Activated T-helper 1 cell treated with anti-CD3 and anti-CD28 coated beads, Interleukin-12 subunit alpha, Interleukin-12 subunit beta, Interleukin-2, Interleukin-4 antibody, amounts not matched to agents 30 ng/mL and 10 ng/mL and 1 ng/mL, durations not matched to agents 14 hours and 24 hours and 36 hours (primary cell): ENCODE measurements around the gene SLC8A3. TPM values are rescaled to one million over a fixed set of nuclear protein-coding genes. Genes with fewer than 3 reads are reported as not detected.

Source experiments
- DNase-seq: peaks from one replicate; pipeline ENCODE4 v3.0.0; 2021; ENCODE audit warnings: low spot score
- H3K27ac Mint-ChIP-seq: one replicate; pipeline ENCODE4 v1.8.0; 2021; ENCODE audit warnings: mild to moderate bottlenecking, mixed read lengths
- H3K27me3 Mint-ChIP-seq: one replicate; pipeline ENCODE4 v1.8.0; 2022; ENCODE audit warnings: mild to moderate bottlenecking, moderate library complexity, mixed read lengths; ENCODE audit not compliant: insufficient read depth
- H3K36me3 Mint-ChIP-seq: one replicate; pipeline ENCODE4 v1.8.0; 2021; ENCODE audit warnings: low read depth, mixed read lengths
- H3K4me1 Mint-ChIP-seq: one replicate; pipeline ENCODE4 v1.8.0; 2021; ENCODE audit warnings: low read depth, mixed read lengths
- H3K4me3 Mint-ChIP-seq: one replicate; pipeline ENCODE4 v1.8.0; 2021; ENCODE audit warnings: mild to moderate bottlenecking, moderate library complexity, mixed read lengths
- H3K9me3 Mint-ChIP-seq: one replicate; pipeline ENCODE4 v1.8.0; 2021; ENCODE audit warnings: mixed read lengths
- intact Hi-C: fragments of 100-400 bp; cut with micrococcal nuclease; formaldehyde crosslinking; loops from one replicate; pipeline ENCODE4 v1.15.1; 2024
- total RNA-seq: library from RNA; stranded (reverse); gene quantifications from 2 replicates; pipeline ENCODE4 v1.2.3, GENCODE V29; 2022

The SLC8A3 gene
- total RNA-seq, 1 donor from 2014 or later: 0.21 TPM

DNA sequence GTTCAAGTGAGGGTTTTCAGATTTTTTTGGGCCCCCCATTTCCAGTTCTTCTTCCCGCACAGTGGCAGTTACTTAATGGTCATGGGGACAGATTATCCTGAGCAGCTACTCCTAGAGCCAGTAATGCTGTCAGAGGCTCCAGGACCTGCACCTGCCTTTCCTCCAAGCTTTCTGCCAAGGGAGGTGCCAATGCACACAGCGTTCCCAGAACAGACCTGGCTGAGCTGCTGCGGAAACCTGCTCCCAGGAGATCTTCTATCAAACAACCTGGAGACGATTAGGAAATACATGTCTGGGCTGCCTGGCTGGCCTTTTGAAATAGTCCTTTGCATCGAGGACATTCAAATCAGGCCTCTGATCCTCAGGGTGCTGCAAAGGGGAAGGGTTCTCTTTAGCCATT, 120.9 kb downstream of the SLC8A3 start:
- H3K4me1 Mint-ChIP-seq: no peaks in the 10 kb centered on the region
- H3K27me3 Mint-ChIP-seq: peaks cover 12% of the 10 kb centered on the region
- H3K9me3 Mint-ChIP-seq: no peaks in the 10 kb centered on the region
- no peak overlapping the region for H3K4me3 Mint-ChIP-seq
- H3K27ac Mint-ChIP-seq: no peak overlapping the region
- H3K36me3 Mint-ChIP-seq: no peaks in the 10 kb centered on the region
- no peak for DNase-seq
- intact Hi-C loops: no loop called here

DNA sequence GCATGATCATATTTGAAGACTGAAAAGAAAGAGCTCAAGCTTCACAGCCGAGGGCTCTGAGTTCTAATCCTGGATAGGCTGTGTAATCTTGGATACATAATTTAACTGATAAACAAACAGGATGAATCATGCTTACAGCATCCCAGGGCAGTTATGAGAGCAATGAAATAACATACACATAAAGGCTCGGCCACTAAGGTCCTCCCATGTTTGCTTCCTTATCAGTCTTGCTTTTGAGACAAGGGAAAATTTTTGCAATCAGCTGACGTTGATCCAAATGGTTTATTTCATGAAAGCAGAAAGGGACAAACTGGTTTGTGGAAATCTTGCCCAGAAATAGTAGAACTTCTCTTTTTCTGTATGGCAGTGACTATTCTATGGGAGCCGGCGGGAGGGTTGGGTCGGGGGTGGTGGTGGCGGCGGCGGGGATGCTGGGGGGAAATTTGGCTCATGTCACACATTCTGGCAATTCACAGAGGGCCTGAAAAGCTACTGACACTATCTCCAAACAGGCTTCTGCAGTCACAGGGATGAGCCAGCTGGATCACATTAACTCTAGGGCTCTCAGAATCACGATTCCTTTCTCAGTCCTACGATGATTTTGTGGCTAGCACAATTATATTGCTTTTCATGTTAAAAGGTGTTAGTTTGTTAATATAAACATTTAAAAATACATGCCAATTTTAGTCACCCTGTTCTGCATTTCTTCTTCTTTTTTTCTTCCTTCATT, 124.5 kb downstream of the SLC8A3 start:
- Mint-ChIP-seq H3K4me3 (no peak overlapping the region), H3K27ac (no peak overlapping the region), H3K27me3 (peaks cover 4% of the 10 kb centered on the region), H3K4me1 (no peaks in the 10 kb centered on the region), H3K9me3 (no peaks in the 10 kb centered on the region), H3K36me3 (no peaks in the 10 kb centered on the region)
- no peak for DNase-seq
- intact Hi-C loops: no loop called here

DNA sequence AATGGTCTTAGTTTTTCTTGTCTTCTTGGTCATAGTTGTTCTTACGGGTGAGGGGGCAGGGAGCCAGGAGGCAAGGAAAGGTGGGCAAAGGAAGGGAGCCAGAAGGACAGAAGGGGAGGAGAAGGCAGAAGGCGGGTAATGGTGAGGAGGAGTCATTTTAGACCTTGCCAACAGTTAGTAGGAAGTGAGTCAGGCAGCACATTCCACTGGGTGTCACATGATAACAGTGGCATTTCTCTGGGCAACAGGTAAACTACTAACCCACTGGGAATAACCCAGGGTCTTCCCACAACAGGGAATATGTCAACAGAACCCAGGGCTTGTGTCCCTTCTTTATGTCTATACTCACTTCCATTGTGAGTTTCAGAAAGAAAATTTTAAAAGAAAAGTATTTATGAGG, 127.6 kb downstream of the SLC8A3 start:
- no peak overlapping the region for H3K4me3 Mint-ChIP-seq
- H3K4me1 Mint-ChIP-seq: no peaks in the 10 kb centered on the region
- DNase-seq: no peak
- peaks cover 4% of the 10 kb centered on the region for H3K27me3 Mint-ChIP-seq
- intact Hi-C loops: no loop called here
- H3K27ac Mint-ChIP-seq: no peak overlapping the region
- H3K9me3 Mint-ChIP-seq: no peaks in the 10 kb centered on the region
- no peaks in the 10 kb centered on the region for H3K36me3 Mint-ChIP-seq

DNA sequence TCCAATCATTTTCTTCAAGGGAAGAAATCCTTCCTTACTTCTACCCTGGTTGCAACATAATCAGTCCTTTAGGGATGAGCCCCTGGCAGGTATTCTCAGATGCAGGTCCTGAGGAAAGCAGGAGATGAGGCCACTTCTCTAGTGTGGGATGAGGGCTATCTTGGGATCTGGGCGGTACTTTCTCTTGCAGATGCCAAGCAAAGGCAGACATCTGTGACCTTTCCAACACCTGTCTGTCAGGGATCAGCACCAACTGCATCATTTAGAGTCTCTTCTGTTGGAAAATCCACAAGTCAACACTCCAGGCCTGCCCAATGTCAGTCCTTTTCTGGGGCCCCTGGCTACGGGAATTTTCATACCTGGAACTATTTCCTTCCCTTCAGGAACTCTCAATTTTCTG, 129.2 kb downstream of the SLC8A3 start:
- H3K27ac Mint-ChIP-seq: no peak overlapping the region
- no peaks in the 10 kb centered on the region for H3K9me3 Mint-ChIP-seq
- H3K27me3 Mint-ChIP-seq: peaks cover 4% of the 10 kb centered on the region
- H3K4me1 Mint-ChIP-seq: no peaks in the 10 kb centered on the region
- DNase-seq: no peak
- no peaks in the 10 kb centered on the region for H3K36me3 Mint-ChIP-seq
- intact Hi-C loops: no loop called here
- H3K4me3 Mint-ChIP-seq: no peak overlapping the region

DNA sequence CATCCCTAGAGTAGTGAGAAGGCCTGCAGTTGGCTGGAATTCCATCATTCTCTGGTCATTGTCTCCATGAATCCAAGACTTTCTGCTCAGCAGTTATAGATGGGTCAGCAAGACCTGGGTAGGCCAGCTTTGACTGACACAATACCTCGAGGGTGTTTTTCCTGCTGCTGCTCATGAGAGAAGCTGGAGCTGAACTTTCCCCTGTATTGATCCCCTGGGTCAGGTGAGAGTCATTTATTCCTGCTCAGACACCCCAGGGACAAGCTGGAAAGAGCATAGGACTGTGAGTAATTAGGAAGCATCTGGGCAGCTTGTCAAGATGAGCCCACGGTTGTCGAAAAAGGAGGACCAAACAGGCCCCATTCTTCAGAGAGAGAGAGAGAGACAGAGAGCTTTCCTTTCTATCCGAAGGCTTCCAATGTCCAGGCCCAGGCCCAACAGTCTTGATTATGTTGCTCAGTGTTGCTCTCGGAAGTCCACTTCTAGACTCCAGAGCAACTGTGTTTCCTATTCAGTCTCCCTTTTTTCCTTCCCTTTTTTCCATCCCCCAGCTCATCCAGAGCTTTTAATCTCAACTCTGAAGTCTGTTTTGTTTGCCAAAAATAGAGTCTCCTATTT, 131.1 kb downstream of the SLC8A3 start:
- H3K27me3 Mint-ChIP-seq: peaks cover 5% of the 10 kb centered on the region
- H3K9me3 Mint-ChIP-seq: no peaks in the 10 kb centered on the region
- intact Hi-C loops: no loop called here
- no peak for DNase-seq
- H3K4me3 Mint-ChIP-seq: no peak overlapping the region
- no peaks in the 10 kb centered on the region for H3K36me3 Mint-ChIP-seq
- H3K27ac Mint-ChIP-seq: no peak overlapping the region
- peaks cover 2% of the 10 kb centered on the region for H3K4me1 Mint-ChIP-seq

DNA sequence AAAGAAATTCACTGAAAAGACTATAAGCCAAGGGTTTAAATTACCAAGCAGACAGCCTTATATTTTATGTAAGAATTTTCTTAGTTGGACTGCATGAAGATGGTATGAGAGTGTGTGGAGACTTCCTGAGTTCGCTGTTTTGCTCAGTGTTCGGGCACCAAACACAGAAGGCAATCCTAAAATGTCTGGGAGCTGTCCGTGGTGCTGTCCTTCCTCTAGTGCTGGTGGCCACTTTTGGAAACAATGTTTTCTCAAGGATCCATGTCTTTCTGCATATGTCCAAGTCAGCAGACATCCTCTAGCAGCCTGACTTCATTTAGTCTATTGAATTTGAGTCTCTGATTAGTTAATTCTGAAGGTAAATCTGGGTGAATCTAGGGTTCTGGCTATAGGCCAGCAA, 135.8 kb downstream of the SLC8A3 start:
- intact Hi-C loops: no loop called here
- peaks cover 9% of the 10 kb centered on the region for H3K4me1 Mint-ChIP-seq
- no peak overlapping the region for H3K4me3 Mint-ChIP-seq
- H3K9me3 Mint-ChIP-seq: no peaks in the 10 kb centered on the region
- DNase-seq: no peak
- H3K27ac Mint-ChIP-seq: no peak overlapping the region
- peaks cover 5% of the 10 kb centered on the region for H3K27me3 Mint-ChIP-seq
- no peaks in the 10 kb centered on the region for H3K36me3 Mint-ChIP-seq

DNA sequence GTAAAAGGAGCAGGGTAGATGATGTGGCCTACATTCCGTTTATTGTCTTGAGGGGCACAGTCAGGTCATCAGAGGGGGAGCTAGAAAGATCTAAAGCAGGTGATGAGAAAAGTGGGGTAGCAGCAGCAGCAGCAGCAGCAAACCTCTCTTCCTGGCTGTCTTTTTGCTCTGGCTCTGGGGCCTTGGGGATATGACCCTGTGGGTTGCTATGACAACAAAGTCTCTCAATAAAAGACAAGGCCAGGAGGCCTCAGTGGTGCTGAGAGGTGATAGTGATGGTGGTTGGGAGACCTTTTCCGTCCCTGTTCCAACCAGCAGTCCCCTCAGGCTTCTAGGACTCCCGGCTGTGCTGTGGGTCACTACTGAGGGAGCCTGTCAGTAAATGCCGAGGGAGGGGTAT, 138.6 kb downstream of the SLC8A3 start:
- Mint-ChIP-seq H3K4me1 (peaks cover 9% of the 10 kb centered on the region), H3K27me3 (peaks cover 9% of the 10 kb centered on the region), H3K27ac (no peak overlapping the region), H3K36me3 (no peaks in the 10 kb centered on the region), H3K4me3 (no peak overlapping the region), H3K9me3 (no peaks in the 10 kb centered on the region)
- intact Hi-C loops: no loop called here
- no peak for DNase-seq

DNA sequence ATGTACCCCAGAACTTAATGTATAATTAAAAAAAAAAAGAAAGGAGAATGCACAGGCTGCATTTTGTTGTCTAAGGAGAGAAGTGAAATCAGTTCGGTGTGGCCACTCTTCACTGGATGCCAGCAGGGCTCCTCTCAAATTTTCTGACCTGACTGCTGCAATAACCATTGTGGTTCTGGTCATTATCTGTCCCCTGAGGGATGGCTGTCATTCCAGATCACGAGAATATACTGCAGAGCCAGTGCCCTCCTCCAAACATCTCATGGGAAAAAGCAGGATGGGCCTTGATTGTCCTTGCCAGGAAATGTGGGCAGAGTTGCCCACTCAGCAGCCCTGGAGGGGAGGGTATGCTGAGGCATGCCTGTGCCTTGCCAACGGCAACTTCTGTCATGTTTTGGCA, 139.1 kb downstream of the SLC8A3 start:
- Mint-ChIP-seq H3K4me1 (peaks cover 9% of the 10 kb centered on the region), H3K36me3 (no peaks in the 10 kb centered on the region), H3K4me3 (no peak overlapping the region), H3K27ac (no peak overlapping the region), H3K27me3 (peaks cover 9% of the 10 kb centered on the region), H3K9me3 (no peaks in the 10 kb centered on the region)
- no peak for DNase-seq
- intact Hi-C loops: no loop called here

DNA sequence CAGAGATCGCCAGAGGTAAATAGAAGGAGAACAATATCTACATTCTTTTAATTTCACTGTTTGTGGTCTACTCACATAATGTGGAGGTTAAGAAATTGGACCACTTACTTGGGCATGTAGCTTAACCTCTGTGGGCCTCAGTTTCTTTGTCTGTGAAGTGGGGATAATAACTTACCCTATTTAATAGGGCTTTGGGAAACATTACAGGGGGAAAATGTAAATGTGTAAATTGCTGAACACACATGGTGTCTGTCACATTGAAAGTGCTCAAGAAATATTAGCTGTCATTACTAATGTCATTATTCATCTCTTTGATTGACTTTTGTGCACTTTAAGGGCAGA, 140.5 kb downstream of the SLC8A3 start:
- H3K36me3 Mint-ChIP-seq: no peaks in the 10 kb centered on the region
- intact Hi-C loops: no loop called here
- H3K27me3 Mint-ChIP-seq: peaks cover 7% of the 10 kb centered on the region
- no peak overlapping the region for H3K27ac Mint-ChIP-seq
- H3K4me1 Mint-ChIP-seq: peaks cover 9% of the 10 kb centered on the region
- H3K9me3 Mint-ChIP-seq: no peaks in the 10 kb centered on the region
- DNase-seq: no peak
- no peak overlapping the region for H3K4me3 Mint-ChIP-seq

DNA sequence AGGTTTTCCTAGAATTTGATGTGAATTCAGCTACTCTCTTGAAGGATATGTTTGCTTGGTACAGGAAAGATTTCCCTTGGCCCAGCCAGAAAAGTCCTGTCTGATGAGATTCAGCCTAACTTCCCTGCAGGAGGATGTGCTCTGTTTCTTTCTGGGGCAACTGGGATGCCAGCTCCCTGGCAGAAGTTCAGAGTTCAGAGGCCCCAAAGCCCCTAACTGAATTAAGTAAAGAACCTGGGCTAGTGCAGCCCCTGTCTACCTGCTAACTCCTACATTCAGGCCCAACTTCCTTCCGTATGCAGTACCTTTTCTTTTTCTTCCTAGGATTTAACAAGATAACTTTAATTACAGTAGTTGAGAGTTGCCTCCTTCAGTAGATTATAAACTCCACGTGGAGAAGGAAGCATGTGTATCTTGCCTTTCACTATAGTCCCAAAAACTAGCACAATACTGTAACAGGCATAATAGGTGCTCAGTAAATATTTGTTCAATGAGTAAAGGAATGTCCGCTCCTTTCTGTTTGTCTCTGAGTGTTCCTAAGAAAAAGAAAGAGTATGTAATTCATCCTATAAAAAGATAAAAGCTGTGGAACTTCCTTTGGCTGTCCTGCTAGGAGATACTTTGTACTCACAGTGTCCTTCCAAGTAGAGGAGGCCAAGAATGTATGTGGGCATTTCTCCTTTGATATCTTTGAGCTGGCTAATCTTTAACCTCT, 141.0 kb downstream of the SLC8A3 start:
- Mint-ChIP-seq H3K4me3 (no peak overlapping the region), H3K9me3 (no peaks in the 10 kb centered on the region), H3K4me1 (peaks cover 8% of the 10 kb centered on the region), H3K36me3 (no peaks in the 10 kb centered on the region), H3K27me3 (peaks cover 10% of the 10 kb centered on the region), H3K27ac (no peak overlapping the region)
- no peak for DNase-seq
- intact Hi-C loops: no loop called here

DNA sequence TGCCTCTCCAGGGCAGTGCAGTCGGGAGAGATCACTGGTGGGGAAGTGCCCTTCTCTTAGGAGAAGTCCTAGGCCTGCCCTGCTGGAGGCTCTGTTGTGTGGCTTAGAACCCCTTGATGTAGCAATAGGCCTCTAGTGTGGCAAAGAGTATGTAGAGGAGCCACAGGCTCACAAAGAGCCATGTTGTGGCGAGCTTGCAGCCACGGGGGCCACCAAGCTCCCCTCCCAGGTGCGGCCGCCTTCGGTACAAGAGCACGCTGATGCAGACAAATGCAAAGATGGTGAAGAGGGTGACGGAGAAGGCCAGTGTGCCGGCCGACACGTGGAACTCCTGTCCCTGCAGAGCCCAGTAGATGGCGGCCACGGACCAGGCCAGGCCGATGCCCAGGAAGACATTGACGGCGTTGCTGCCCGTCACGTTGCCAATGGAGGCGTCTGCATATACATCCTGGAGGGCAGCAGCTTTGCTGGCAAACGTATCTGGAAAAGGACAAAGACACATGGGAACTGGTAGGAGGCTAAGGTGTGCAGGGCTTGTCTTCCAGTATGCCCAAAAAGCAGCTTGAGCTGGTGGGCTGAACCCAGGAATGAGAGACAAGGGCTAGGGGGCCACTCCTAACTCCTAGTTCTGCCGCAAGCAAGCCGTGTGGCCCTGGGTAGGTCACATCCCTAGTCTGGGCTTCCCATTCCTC, 142.8 kb downstream of the SLC8A3 start:
- intact Hi-C loops: no loop called here
- no peak overlapping the region for H3K4me3 Mint-ChIP-seq
- H3K27ac Mint-ChIP-seq: no peak overlapping the region
- no peak for DNase-seq
- no peaks in the 10 kb centered on the region for H3K36me3 Mint-ChIP-seq
- H3K4me1 Mint-ChIP-seq: no peaks in the 10 kb centered on the region
- H3K27me3 Mint-ChIP-seq: peaks cover 11% of the 10 kb centered on the region
- H3K9me3 Mint-ChIP-seq: no peaks in the 10 kb centered on the region

DNA sequence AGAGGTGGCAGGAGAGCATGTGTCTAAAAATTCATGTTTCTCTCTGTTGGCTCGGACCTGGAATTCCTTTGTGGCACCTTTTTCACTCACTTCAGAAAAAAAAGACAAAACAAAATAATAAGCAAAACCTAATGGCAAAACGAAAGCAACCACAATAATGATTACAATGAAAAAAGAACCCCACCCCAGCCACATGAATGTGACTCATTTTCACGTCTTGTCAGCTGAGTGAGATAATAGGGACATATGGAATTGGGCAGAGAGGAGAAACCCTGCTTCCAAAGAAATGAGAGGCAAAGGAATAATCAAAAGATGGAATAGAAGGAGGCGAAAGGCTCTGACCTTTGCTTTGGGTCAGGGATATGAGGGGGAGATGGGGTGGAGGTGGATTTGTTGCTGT, 143.4 kb downstream of the SLC8A3 start:
- Mint-ChIP-seq H3K4me3 (no peak overlapping the region), H3K4me1 (no peaks in the 10 kb centered on the region), H3K27me3 (peaks cover 13% of the 10 kb centered on the region), H3K9me3 (no peaks in the 10 kb centered on the region), H3K27ac (no peak overlapping the region), H3K36me3 (no peaks in the 10 kb centered on the region)
- DNase-seq: no peak
- intact Hi-C loops: no loop called here

DNA sequence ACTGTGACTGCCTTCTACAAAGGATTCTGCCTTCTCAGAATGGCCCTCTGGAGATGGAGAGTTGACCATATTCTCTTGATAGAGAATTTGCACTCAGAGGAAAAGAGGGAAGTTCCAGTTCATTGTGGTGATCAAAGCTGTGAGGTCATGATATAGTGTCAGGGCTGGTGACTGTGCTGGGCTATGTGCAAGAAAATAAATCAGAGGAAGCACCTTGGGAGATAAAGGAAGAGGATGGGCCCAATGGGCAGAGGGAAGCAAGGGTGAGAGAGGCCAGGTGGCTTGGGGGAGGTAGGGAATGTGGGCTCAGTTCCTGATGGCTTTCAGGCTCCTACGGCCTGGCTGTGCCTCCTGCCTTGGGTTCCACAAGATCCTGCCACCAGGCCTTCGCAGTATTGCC, 145.8 kb downstream of the SLC8A3 start:
- no peak for DNase-seq
- H3K9me3 Mint-ChIP-seq: no peaks in the 10 kb centered on the region
- intact Hi-C loops: no loop called here
- H3K4me3 Mint-ChIP-seq: no peak overlapping the region
- no peak overlapping the region for H3K27ac Mint-ChIP-seq
- H3K36me3 Mint-ChIP-seq: no peaks in the 10 kb centered on the region
- peaks cover 17% of the 10 kb centered on the region for H3K27me3 Mint-ChIP-seq
- no peaks in the 10 kb centered on the region for H3K4me1 Mint-ChIP-seq
